Gastroesophageal sphincter (tissue), 4 donors: ENCODE data around the gene L3MBTL4. TPM values are rescaled to one million over a fixed set of nuclear protein-coding genes. Genes with fewer than 3 reads are reported as not detected.

Experiments used
- ATAC-seq: fragments of 150-250 bp; one replicate; pipeline ENCODE4 v1.9.1; 2016; ENCODE audit warnings: mild to moderate bottlenecking, moderate library complexity
- H3K27ac ChIP-seq, 4 donors: fragments of 200-600 bp; sonication (generic) in 3 of 4; 1 replicate in 3 of 4; 2 replicates in 1 of 4; pipeline ENCODE4 v1.5.1; 2016 to 2019
- H3K27me3 ChIP-seq: fragments of 200-600 bp; sonication (generic); one replicate; pipeline ENCODE4 v1.5.1; 2019
- H3K36me3 ChIP-seq, 2 donors: fragments of 200-600 bp; sonication (generic); one replicate each; pipeline ENCODE4 v1.5.1; 2019; ENCODE audit warnings: control low read depth in 1 of 2
- H3K4me1 ChIP-seq, 3 donors: fragments of 200-600 bp; sonication (generic); 1 replicate in 2 of 3; 2 replicates in 1 of 3; pipeline ENCODE4 v1.5.1; 2016 to 2019; ENCODE audit warnings: control low read depth in 2 of 3
- H3K4me3 ChIP-seq, 2 donors: fragments of 200-600 bp; sonication (generic); one replicate each; pipeline ENCODE4 v1.5.1; 2019; ENCODE audit warnings: mild to moderate bottlenecking in 1 of 2, moderate library complexity in 1 of 2
- H3K9me3 ChIP-seq, 3 donors: fragments of 200-600 bp; sonication (generic); one replicate each; pipeline ENCODE4 v1.5.1; 2017 to 2019; ENCODE audit warnings: control low read depth in 2 of 3
- CTCF ChIP-seq, 4 experiments: fragments of 200-600 bp in 2 of 4; fragments of 450-650 bp in 2 of 4; sonication (generic) in 1 of 4; IDR thresholded peaks; one replicate each; pipeline ENCODE4 v1.5.1; 2017 to 2019; ENCODE audit warnings: antibody characterized with exemption in 4 of 4, mild to moderate bottlenecking in 2 of 4, moderate library complexity in 2 of 4
- EP300 ChIP-seq: sonication (generic); formaldehyde crosslinking; IDR thresholded peaks from one replicate; pipeline ENCODE4 v1.6.1; 2017; ENCODE audit warnings: antibody characterized with exemption, mild to moderate bottlenecking
- POLR2A ChIP-seq, 2 donors: fragments of 450-650 bp; IDR thresholded peaks; one replicate each; pipeline ENCODE4 v1.6.1; 2017; ENCODE audit warnings: antibody characterized with exemption in 2 of 2, mild to moderate bottlenecking in 2 of 2, moderate library complexity in 1 of 2
- POLR2AphosphoS5 ChIP-seq: sonication (generic); formaldehyde crosslinking; IDR thresholded peaks from one replicate; pipeline ENCODE4 v1.6.1; 2017; ENCODE audit warnings: antibody characterized with exemption
- WGBS, 2 donors: methylation state at CpG; one replicate each; pipeline ENCODE4 v1.1.5; 2018; ENCODE audit warnings: low coverage in 1 of 2; 5-methylcytosine and 5-hydroxymethylcytosine counted together
- total RNA-seq, 4 donors: library from RNA; depleted of rRNA; stranded (reverse); fragments of >200 nt; gene quantifications; one replicate each; pipeline ENCODE4 v1.1.0, GENCODE V29; 2016

L3MBTL4 gene
- total RNA-seq, 4 donors from 2014 or later: 0.46 to 8.1 (median 4.9) TPM

- Histone ChIP-seq H3K27ac (no peak overlapping the region), H3K9me3 (no peaks in the 10 kb centered on the region), H3K4me3 (no peak overlapping the region), H3K36me3 (no peaks in the 10 kb centered on the region), H3K27me3 (no peaks in the 10 kb centered on the region), H3K4me1 (peaks cover 0 to 9% (median 0%) of the 10 kb centered on the region in 3 donors)
- TF ChIP-seq POLR2A (IDR thresholded peaks at IDR 0.05): no peak
- no peak for TF ChIP-seq CTCF (IDR thresholded peaks at IDR 0.05)
- TF ChIP-seq EP300: no peak
- TF ChIP-seq POLR2AphosphoS5: no peak
- 63% methylated on average over 2 of the region's 2 CpGs; no CpG with 5 or more reads in 1 of the 2 donors for WGBS, 2 donors
- no peak for ATAC-seq
Observed at GRCh38 chr18:6118080-6118479, 296.6 kb downstream of the L3MBTL4 start.

GRCh38 chr18:6115710-6116109, 299.0 kb downstream of the L3MBTL4 start:
- no peak for TF ChIP-seq POLR2A (IDR thresholded peaks at IDR 0.05)
- TF ChIP-seq POLR2AphosphoS5: no peak
- TF ChIP-seq EP300: no peak
- TF ChIP-seq CTCF (IDR thresholded peaks at IDR 0.05): no peak
- 100% methylated on average over 2 of the region's 4 CpGs; no CpG with 5 or more reads in 1 of the 2 donors for WGBS, 2 donors
- H3K9me3 ChIP-seq: no peaks in the 10 kb centered on the region
- no peaks in the 10 kb centered on the region for H3K36me3 ChIP-seq
- no peak for ATAC-seq
- H3K27ac ChIP-seq: no peak overlapping the region
- no peak overlapping the region for H3K4me3 ChIP-seq
- H3K27me3 ChIP-seq: no peaks in the 10 kb centered on the region
- peaks cover 0 to 4% (median 0%) of the 10 kb centered on the region in 3 donors for H3K4me1 ChIP-seq

GRCh38 chr18:6113650-6114049, 301.1 kb downstream of the L3MBTL4 start:
- Histone ChIP-seq H3K4me3 (no peak overlapping the region), H3K27me3 (no peaks in the 10 kb centered on the region), H3K9me3 (no peaks in the 10 kb centered on the region), H3K4me1 (no peaks in the 10 kb centered on the region), H3K36me3 (no peaks in the 10 kb centered on the region), H3K27ac (no peak overlapping the region)
- TF ChIP-seq POLR2AphosphoS5: no peak
- TF ChIP-seq POLR2A (IDR thresholded peaks at IDR 0.05): no peak
- no peak for TF ChIP-seq CTCF (IDR thresholded peaks at IDR 0.05)
- no peak for TF ChIP-seq EP300
- ATAC-seq: no peak
- 90 to 93% methylated on average over 2 of the region's 2 CpGs for WGBS, 2 donors

GRCh38 chr18:6111726-6112125, 303.0 kb downstream of the L3MBTL4 start:
- no peaks in the 10 kb centered on the region for H3K9me3 ChIP-seq
- no peak for TF ChIP-seq POLR2AphosphoS5
- no peak for TF ChIP-seq EP300
- TF ChIP-seq CTCF (IDR thresholded peaks at IDR 0.05): no peak
- TF ChIP-seq POLR2A (IDR thresholded peaks at IDR 0.05): no peak
- no peaks in the 10 kb centered on the region for H3K36me3 ChIP-seq
- H3K4me3 ChIP-seq: no peak overlapping the region
- no peaks in the 10 kb centered on the region for H3K27me3 ChIP-seq
- no peak for ATAC-seq
- peaks cover 0 to 1% (median 0%) of the 10 kb centered on the region in 3 donors for H3K4me1 ChIP-seq
- H3K27ac ChIP-seq: no peak overlapping the region
- 81 to 83% methylated on average over 3 of the region's 3 CpGs for WGBS, 2 donors

GRCh38 chr18:6109743-6110142, 305.0 kb downstream of the L3MBTL4 start:
- no peak for ATAC-seq

More at GRCh38 chr18:6109743-6110142, 305.0 kb downstream of the L3MBTL4 start:
- TF ChIP-seq CTCF (IDR thresholded peaks at IDR 0.05) (no peak), EP300 (no peak), POLR2A (IDR thresholded peaks at IDR 0.05) (no peak), POLR2AphosphoS5 (no peak)
- no peaks in the 10 kb centered on the region for H3K36me3 ChIP-seq
- H3K27ac ChIP-seq: no peak overlapping the region
- peaks cover 0 to 11% (median 7%) of the 10 kb centered on the region in 3 donors for H3K4me1 ChIP-seq
- H3K27me3 ChIP-seq: no peaks in the 10 kb centered on the region
- no peak overlapping the region for H3K4me3 ChIP-seq
- WGBS, 2 donors: 55 to 69% methylated on average over 5 to 6 of the region's 6 CpGs
- H3K9me3 ChIP-seq: no peaks in the 10 kb centered on the region
